Smooth muscle cell (in vitro differentiated cells): Measurements from ENCODE around the gene PDE9A. TPM values are rescaled to one million over a fixed set of nuclear protein-coding genes. Genes with fewer than 3 reads are reported as not detected.

Experiments used
- DNase-seq: peaks from one replicate; lab custom pipeline; 2025; ENCODE audit not compliant: unreplicated experiment; lab: John Stamatoyannopoulos, UW
- H2AFZ ChIP-seq: fragments of 200-600 bp; sonication (generic); 2 replicates; pipeline ENCODE4 v1.6.0; 2016; ENCODE audit warnings: antibody characterized with exemption, low read depth, mild to moderate bottlenecking
- H3F3A ChIP-seq: fragments of 200-600 bp; sonication (generic); 2 replicates; pipeline ENCODE4 v1.6.0; 2017; ENCODE audit warnings: antibody characterized with exemption, low read depth
- H3K27ac ChIP-seq: fragments of 200-600 bp; sonication (generic); 2 replicates; pipeline ENCODE4 v1.5.1; 2016; ENCODE audit warnings: low read depth, mild to moderate bottlenecking
- H3K27me3 ChIP-seq: fragments of 200-600 bp; sonication (generic); 2 replicates; pipeline ENCODE4 v1.6.1; 2016; ENCODE audit warnings: low read depth, mild to moderate bottlenecking
- H3K36me3 ChIP-seq: fragments of 200-600 bp; sonication (generic); 2 replicates; pipeline ENCODE4 v1.5.1; 2016; ENCODE audit warnings: low read depth
- H3K4me1 ChIP-seq: fragments of 200-600 bp; sonication (generic); 2 replicates; pipeline ENCODE4 v1.5.1; 2016; ENCODE audit warnings: low read depth
- H3K4me2 ChIP-seq: fragments of 200-600 bp; sonication (generic); 2 replicates; pipeline ENCODE4 v1.6.0; 2016; ENCODE audit warnings: mild to moderate bottlenecking
- H3K4me3 ChIP-seq: fragments of 200-600 bp; sonication (generic); 2 replicates; pipeline ENCODE4 v1.5.1; 2016; ENCODE audit warnings: mild to moderate bottlenecking
- H3K79me2 ChIP-seq: fragments of 200-600 bp; sonication (generic); 2 replicates; pipeline ENCODE4 v1.6.0; 2016; ENCODE audit warnings: low read depth, mild to moderate bottlenecking
- H3K9ac ChIP-seq: fragments of 200-600 bp; sonication (generic); 2 replicates; pipeline ENCODE4 v1.6.0; 2016; ENCODE audit warnings: low read depth
- H3K9me3 ChIP-seq: fragments of 200-600 bp; sonication (generic); replicated peaks from 2 replicates; pipeline ENCODE4 v1.5.1; 2016; ENCODE audit warnings: low read depth
- H4K20me1 ChIP-seq: fragments of 200-600 bp; sonication (generic); 2 replicates; pipeline ENCODE4 v1.6.0; 2016; ENCODE audit warnings: low read depth
- CTCF ChIP-seq: fragments of 200-600 bp; sonication (generic); IDR thresholded peaks from 2 replicates; pipeline ENCODE4 v1.5.1; 2017; ENCODE audit warnings: borderline replicate concordance, mild to moderate bottlenecking, antibody characterized with exemption; ENCODE audit not compliant: insufficient read depth, poor library complexity, severe bottlenecking
- WGBS: methylation state at CpG from one replicate; pipeline ENCODE4 v1.1.7; 2016; ENCODE audit warnings: low lambda C conversion rate; 5-methylcytosine and 5-hydroxymethylcytosine counted together
- polyA plus RNA-seq: library from polyadenylated mRNA; unstranded; fragments of >200 nt; fragmentation: Nextera tagmentation; extraction: Ambion mirVana; gene quantifications from 2 replicates; pipeline ENCODE4 v1.2.1, GENCODE V29; 2016
- total RNA-seq: library from RNA; depleted of rRNA; stranded (reverse); fragments of >200 nt; gene quantifications from 2 replicates; pipeline ENCODE4 v1.2.3, GENCODE V29; 2014

PDE9A gene
- total and polyA plus RNA-seq, 2 experiments from 2014 or later, result 4.3 to 12.3 TPM

GRCh38 chr21:42644223-42645208, 8.9 kb upstream of the PDE9A start:
- TF ChIP-seq CTCF, result no peak
- Histone ChIP-seq H3K9ac (no peak overlapping the region), H3K4me2 (no peak overlapping the region), H3K27ac (peak overlapping the region; percentile 33), H3K79me2 (no peaks in the 10 kb centered on the region), H3K4me3 (no peak overlapping the region), H3F3A (peaks cover 3% of the 10 kb centered on the region), H3K4me1 (peaks cover 6% of the 10 kb centered on the region), H3K27me3 (no peaks in the 10 kb centered on the region), H3K36me3 (no peaks in the 10 kb centered on the region), H3K9me3 (no peaks in the 10 kb centered on the region), H4K20me1 (no peaks in the 10 kb centered on the region), H2AFZ (no peak overlapping the region)
- no peak for DNase-seq
- WGBS, result 78% methylated on average over 21 of the region's 21 CpGs

DNA sequence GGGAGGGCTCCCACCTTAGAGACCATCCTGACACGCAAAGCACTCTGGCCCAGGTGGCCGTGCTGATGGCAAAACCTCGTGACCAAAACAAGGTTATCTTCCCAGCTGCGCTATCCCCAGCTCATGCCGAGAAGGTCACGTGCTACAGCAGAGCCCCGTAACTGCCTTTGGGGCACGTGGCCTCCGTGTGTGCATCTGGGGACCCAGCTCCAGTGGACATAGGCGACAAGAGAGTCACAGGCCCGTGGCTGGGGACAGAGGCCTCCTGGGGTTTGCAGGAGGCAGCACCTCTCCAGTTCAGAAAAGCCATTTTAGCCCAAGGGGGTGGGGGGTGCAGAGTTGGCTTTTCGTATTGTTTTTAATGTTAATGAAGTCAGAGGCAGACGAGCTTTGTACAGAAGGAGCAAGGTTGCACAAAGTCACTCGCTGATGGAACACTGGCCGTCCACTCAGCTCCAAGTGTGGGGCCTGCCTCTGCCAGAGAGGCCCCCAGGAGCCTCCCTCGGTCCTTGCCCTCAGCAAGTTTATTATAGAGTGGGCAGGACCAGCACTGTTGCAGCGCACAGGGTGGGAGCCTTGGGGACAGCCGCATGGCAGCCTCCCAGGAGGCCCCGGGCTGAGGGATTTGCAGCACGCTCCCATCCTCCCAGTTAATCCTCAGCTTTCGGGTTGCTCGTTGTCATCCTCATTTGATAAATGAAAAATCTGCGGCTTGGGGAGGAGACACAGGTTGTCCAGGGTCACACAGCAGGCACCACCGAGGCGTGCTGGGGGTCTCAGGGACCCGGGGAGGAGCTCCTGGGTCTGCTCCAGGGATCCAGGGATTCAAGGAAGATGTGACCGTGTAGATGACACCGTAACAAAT, 8.0 kb upstream of the PDE9A start:
- Histone ChIP-seq H3K9ac (no peak overlapping the region), H3K79me2 (no peaks in the 10 kb centered on the region), H3K36me3 (no peaks in the 10 kb centered on the region), H3K4me3 (no peak overlapping the region), H4K20me1 (no peaks in the 10 kb centered on the region), H3F3A (peaks cover 3% of the 10 kb centered on the region), H2AFZ (no peak overlapping the region), H3K27ac (no peak overlapping the region), H3K9me3 (no peaks in the 10 kb centered on the region), H3K4me2 (no peak overlapping the region), H3K4me1 (peaks cover 6% of the 10 kb centered on the region), H3K27me3 (no peaks in the 10 kb centered on the region)
- WGBS, result 83% methylated on average over 28 of the region's 28 CpGs
- TF ChIP-seq CTCF, result no peak
- no peak for DNase-seq

- H4K20me1 ChIP-seq, result no peaks in the 10 kb centered on the region
- peaks cover 5% of the 10 kb centered on the region for H3K4me1 ChIP-seq
- no peaks in the 10 kb centered on the region for H3F3A ChIP-seq
- H3K27ac ChIP-seq, result no peak overlapping the region
- H3K9ac ChIP-seq, result no peak overlapping the region
- H3K4me3 ChIP-seq, result no peak overlapping the region
- DNase-seq, result no peak
- 90% methylated on average over 14 of the region's 14 CpGs for WGBS
- H2AFZ ChIP-seq, result no peak overlapping the region
- no peaks in the 10 kb centered on the region for H3K9me3 ChIP-seq
- no peaks in the 10 kb centered on the region for H3K79me2 ChIP-seq
- no peaks in the 10 kb centered on the region for H3K27me3 ChIP-seq
- TF ChIP-seq CTCF, result no peak
- no peak overlapping the region for H3K4me2 ChIP-seq
- H3K36me3 ChIP-seq, result no peaks in the 10 kb centered on the region
These were observed 7.2 kb upstream of the PDE9A start for GRCh38 chr21:42646076-42646825.
